ENCODE data around the gene NCLN.
"Not testable (repeated sequence)": the region's sequence is repeated elsewhere in the genome, so short reads cannot be mapped to it uniquely, and the experiment has no call there.

NCLN gene

GRCh38 chr19:3154957-3155736 lies 30.6 kb upstream of the NCLN start:
- DNase-seq (ENCODE audit: extremely low read depth in 1 of 2, low read depth in 1 of 2), result peak; percentile 69 to 92

- no peak for DNase-seq (ENCODE audit: extremely low read depth in 1 of 2, low read depth in 1 of 2)
Observed at GRCh38 chr19:3157096-3157845, 28.5 kb upstream of the NCLN start.

GRCh38 chr19:3159565-3159964 lies 26.2 kb upstream of the NCLN start:
- DNase-seq (ENCODE audit: extremely low read depth in 1 of 2, low read depth in 1 of 2), result no peak

GRCh38 chr19:3160219-3160618 lies 25.5 kb upstream of the NCLN start:
- no peak for DNase-seq (ENCODE audit: extremely low read depth in 1 of 2, low read depth in 1 of 2)

GRCh38 chr19:3161453-3161852 lies 24.3 kb upstream of the NCLN start:
- DNase-seq (ENCODE audit: extremely low read depth in 1 of 2, low read depth in 1 of 2), result no peak

GRCh38 chr19:3162418-3163229 lies 23.1 kb upstream of the NCLN start:
- no peak for DNase-seq (ENCODE audit: extremely low read depth in 1 of 2, low read depth in 1 of 2)

GRCh38 chr19:3163230-3163886 lies 22.4 kb upstream of the NCLN start:
- peak in 1 of 2 donors; percentile 53 for DNase-seq (ENCODE audit: extremely low read depth in 1 of 2, low read depth in 1 of 2)

- no peak for DNase-seq (ENCODE audit: extremely low read depth in 1 of 2, low read depth in 1 of 2)
Observed at GRCh38 chr19:3163943-3164342, 21.8 kb upstream of the NCLN start.

GRCh38 chr19:3167533-3168272 lies 18.0 kb upstream of the NCLN start:
- DNase-seq (ENCODE audit: extremely low read depth in 1 of 2, low read depth in 1 of 2), result no peak

GRCh38 chr19:3171894-3172672 lies 13.6 kb upstream of the NCLN start:
- no peak for DNase-seq (ENCODE audit: extremely low read depth in 1 of 2, low read depth in 1 of 2)

- DNase-seq (ENCODE audit: extremely low read depth in 1 of 2, low read depth in 1 of 2), result not testable (repeated sequence)
Observed at GRCh38 chr19:3172673-3173000, 13.1 kb upstream of the NCLN start.

GRCh38 chr19:3175781-3176714 lies 9.7 kb upstream of the NCLN start:
- no peak for DNase-seq (ENCODE audit: extremely low read depth in 1 of 2, low read depth in 1 of 2)

GRCh38 chr19:3176715-3177501 lies 8.8 kb upstream of the NCLN start:
- peak in 1 of 2 donors; percentile 67 for DNase-seq (ENCODE audit: extremely low read depth in 1 of 2, low read depth in 1 of 2)

GRCh38 chr19:3178377-3178972 lies 7.3 kb upstream of the NCLN start, which contains the start of gene S1PR4:
Gene S1PR4 (plus strand): TSS chr19:3178769. CDS start chr19:3178793, 24 bp downstream.
- DNase-seq (ENCODE audit: extremely low read depth in 1 of 2, low read depth in 1 of 2), result no peak

GRCh38 chr19:3178973-3179738 lies 6.6 kb upstream of the NCLN start:
- no peak for DNase-seq (ENCODE audit: extremely low read depth in 1 of 2, low read depth in 1 of 2)

GRCh38 chr19:3179739-3180293 lies 5.9 kb upstream of the NCLN start:
- DNase-seq (ENCODE audit: extremely low read depth in 1 of 2, low read depth in 1 of 2), result no peak

Data from stimulated activated CD8-positive, alpha-beta memory T cell treated with anti-CD3 and anti-CD28 coated beads, Interleukin-7, amount 100 ng/mL, for 48 hours (primary cell).